GM12878 (cell line): ENCODE measurements around the gene NCL. TPM values are rescaled to one million over a fixed set of nuclear protein-coding genes. Genes with fewer than 3 reads are reported as not detected.
"Not testable (repeated sequence)": the region's sequence is repeated elsewhere in the genome, so short reads cannot be mapped to it uniquely, and the experiment has no call there.

ENCODE experiments used
- ATAC-seq: fragments of 200-7000 bp; cut with Tn5 transposase; 3 replicates; pipeline ENCODE4 v1.9.1; 2020; ENCODE audit warnings: mild to moderate bottlenecking, moderate library complexity
- BruUV-seq: library from RNA; stranded (reverse); fragments of 400-500 nt; replicated peaks from 2 replicates; lab custom pipeline; 2021; lab: Mats Ljungman, UMichigan
- CTCF ChIA-PET: fragments of 300-600 bp; sonication (Branson Sonifier 250); formaldehyde crosslinking; extraction: SDS; loops from one replicate; lab custom pipeline; 2021; ENCODE audit warnings: inconsistent platforms; lab: Yijun Ruan, JAX
- POLR2A ChIA-PET: fragments of 350-600 bp; formaldehyde crosslinking; extraction: SDS; loops from one replicate; lab custom pipeline; 2021; ENCODE audit warnings: inconsistent platforms; lab: Charles Lee
- RAD21 ChIA-PET: fragments of 300-600 bp; sonication (Branson Sonifier 250); formaldehyde crosslinking; loops from one replicate; lab custom pipeline; 2023; ENCODE audit warnings: antibody characterized with exemption; ENCODE audit not compliant: unreplicated experiment; lab: Charles Lee
- SMC1A ChIA-PET: fragments of 300-600 bp; sonication (Branson Sonifier 250); formaldehyde crosslinking; loops from one replicate; lab custom pipeline; 2023; ENCODE audit not compliant: unreplicated experiment, uncharacterized antibody; lab: Charles Lee
- DNase-seq: peaks from one replicate; pipeline ENCODE4 v3.0.0-alpha.2; 2011; ENCODE audit warnings: low read depth, low spot score
- FAIRE-seq: peaks from 3 replicates; lab custom pipeline; 2011; peaks lifted over from hg19 to GRCh38; lab: Jason Lieb, UNC
- H2AFZ ChIP-seq: 2 replicates; pipeline ENCODE4 v1.6.0; 2011; ENCODE audit warnings: low read depth, low read length, control low read depth; ENCODE audit not compliant: control insufficient read depth
- H3K27ac ChIP-seq: 2 replicates; pipeline ENCODE4 v1.5.1; 2011; ENCODE audit warnings: control low read depth; ENCODE audit not compliant: control insufficient read depth, insufficient read depth
- H3K27me3 ChIP-seq, 2 experiments: replicated peaks in 1 of 2; 2 replicates each; pipeline versions ENCODE4 v1.6.0 to v1.6.1; 2011; ENCODE audit warnings: low read length in 1 of 2; ENCODE audit not compliant: control insufficient read depth in 2 of 2, insufficient read depth in 2 of 2
- H3K36me3 ChIP-seq, 2 experiments: 2 replicates each; pipeline ENCODE4 v1.5.1; 2011; ENCODE audit warnings: low read length in 1 of 2; ENCODE audit not compliant: control insufficient read depth in 2 of 2, insufficient read depth in 2 of 2
- H3K4me1 ChIP-seq: 2 replicates; pipeline ENCODE4 v1.6.1; 2011; ENCODE audit warnings: mild to moderate bottlenecking, low read length, moderate library complexity, mixed read lengths; ENCODE audit not compliant: control insufficient read depth, insufficient read depth
- H3K4me2 ChIP-seq: 2 replicates; pipeline ENCODE4 v1.6.0; 2011; ENCODE audit warnings: control low read depth; ENCODE audit not compliant: control insufficient read depth, insufficient read depth
- H3K4me3 ChIP-seq: fragments of 200-600 bp; sonication (generic); 2 replicates; pipeline ENCODE4 v1.5.1; 2016
- H3K79me2 ChIP-seq: 2 replicates; pipeline ENCODE4 v1.6.0; 2011; ENCODE audit warnings: low read length; ENCODE audit not compliant: control insufficient read depth, insufficient read depth
- H3K9ac ChIP-seq: 2 replicates; pipeline ENCODE4 v1.8.0; 2011; ENCODE audit warnings: low read length, control low read depth, mixed read lengths; ENCODE audit not compliant: control insufficient read depth, insufficient read depth
- H3K9me3 ChIP-seq: replicated peaks from 3 replicates; pipeline ENCODE4 v1.5.1; 2011; ENCODE audit warnings: mild to moderate bottlenecking, low read length; ENCODE audit not compliant: control insufficient read depth, insufficient read depth
- H4K20me1 ChIP-seq: 2 replicates; pipeline ENCODE4 v1.6.0; 2011; ENCODE audit not compliant: control insufficient read depth, insufficient read depth
- CHD2 ChIP-seq: IDR thresholded peaks from 2 replicates; pipeline ENCODE4 v1.6.1; 2011; ENCODE audit warnings: low read depth, low read length, improper control_type of control experiment, borderline replicate concordance
- GATAD2B ChIP-seq: fragments of 450-650 bp; conservative IDR thresholded peaks from 2 replicates; pipeline ENCODE4 v1.6.1; 2017; ENCODE audit warnings: low read depth, mild to moderate bottlenecking, moderate library complexity
- KAT2A ChIP-seq: conservative IDR thresholded peaks from 2 replicates; pipeline ENCODE4 v1.6.1; 2011; ENCODE audit warnings: low read depth, low read length; ENCODE audit not compliant: control insufficient read depth
- MLLT1 ChIP-seq: fragments of 450-650 bp; IDR thresholded peaks from 2 replicates; pipeline ENCODE4 v1.6.1; 2016; ENCODE audit warnings: mild to moderate bottlenecking
- NFYA ChIP-seq: IDR thresholded peaks from 2 replicates; pipeline ENCODE4 v1.6.1; 2011; ENCODE audit warnings: low read depth, mild to moderate bottlenecking, low read length, improper control_type of control experiment, borderline replicate concordance
- RAD21 ChIP-seq: IDR thresholded peaks from 2 replicates; pipeline ENCODE4 v1.6.1; 2011; ENCODE audit warnings: mild to moderate bottlenecking, low read depth, low read length, moderate library complexity; ENCODE audit not compliant: insufficient read depth
- SREBF2 ChIP-seq: IDR thresholded peaks from 2 replicates; pipeline ENCODE4 v1.6.1; 2012; ENCODE audit warnings: mild to moderate bottlenecking, low read length
- ZNF24 ChIP-seq: fragments of 450-650 bp; IDR thresholded peaks from 2 replicates; pipeline ENCODE4 v1.6.1; 2017; ENCODE audit warnings: antibody characterized with exemption, mild to moderate bottlenecking
- ZNF384 ChIP-seq: IDR thresholded peaks from 2 replicates; pipeline ENCODE4 v1.6.1; 2012; ENCODE audit warnings: low read depth, mild to moderate bottlenecking, low read length, improper control_type of control experiment, borderline replicate concordance
- WGBS: methylation state at CpG from one replicate; pipeline ENCODE4 v1.1.6; 2016; ENCODE audit warnings: low lambda C conversion rate; ENCODE audit not compliant: insufficient replicate concordance, insufficient coverage; ENCODE audit errors: missing lambda C conversion rate; 5-methylcytosine and 5-hydroxymethylcytosine counted together
- in situ Hi-C: fragments of 300-500 bp; cut with MboI; formaldehyde crosslinking; loops from 9 replicates; pipeline ENCODE4 v1.14.3; 2018; ENCODE audit warnings: mixed read lengths
- intact Hi-C: fragments of 100-400 bp; cut with micrococcal nuclease; formaldehyde crosslinking; loops from one replicate; pipeline ENCODE4 v1.14.2; 2022; ENCODE audit not compliant: unreplicated experiment
- polyA plus RNA-seq, 11 experiments: library from polyadenylated mRNA; depleted of rRNA in 4 of 11; unstranded in 6 of 11; stranded (reverse) in 5 of 11; fragments of >200 nt; fragmentation: Nextera tagmentation in 4 of 11; fragmentation: Illumina TruSeq in 1 of 11; extraction: Ambion mirVana in 4 of 11; extraction: Trizol in 1 of 11; gene quantifications; 1 replicate in 1 of 11; 2 replicates in 10 of 11; pipeline versions ENCODE4 v1.2.1 to v1.2.3, GENCODE V29; 2011 to 2016; ENCODE audit warnings: inconsistent platforms in 2 of 11, missing spikeins in 2 of 11, low read depth in 1 of 11
- total RNA-seq, 4 experiments: library from RNA; depleted of rRNA in 3 of 4; stranded (reverse); fragments of >200 nt in 3 of 4; fragmentation: Illumina TruSeq in 1 of 4; extraction: Trizol in 1 of 4; gene quantifications; 2 replicates each; pipeline versions ENCODE4 v1.2.1 to v1.2.3, GENCODE V29; 2013 to 2021
- TF ChIP-seq, protein P1 (sequence below): fragments of 150-350 bp; IDR thresholded peaks from 2 replicates; pipeline ENCODE4 v1.6.1; 2014; ENCODE audit warnings: mild to moderate bottlenecking, low read depth, low read length
- TF ChIP-seq, protein P2 (sequence below): IDR thresholded peaks from 2 replicates; pipeline ENCODE4 v1.6.1; 2012; ENCODE audit warnings: low read depth, low read length, improper control_type of control experiment
- TF ChIP-seq, protein P3 (sequence below): fragments of 450-650 bp; IDR thresholded peaks from 2 replicates; pipeline ENCODE4 v1.6.1; 2017; ENCODE audit warnings: low read depth, mild to moderate bottlenecking, moderate library complexity

Gene NCL
- total and polyA plus RNA-seq, 10 of the 15 experiments (the other 5 are each of a cell fraction or from before 2014, with no cell fraction given): 123 to 1,207 (median 529) TPM

- CTCF ChIA-PET: no interaction called here
- SMC1A ChIA-PET: interaction anchor here (0.6 kb wide), 1 partner anchor 26 kb away, joined by 3 read pairs; no protein-coding TSS in a partner anchor
- in situ Hi-C loops: no loop called here
These were observed 32.7 kb downstream of the NCL start for GRCh38 chr2:231431606-231432005.

GRCh38 chr2:231430437-231430836 lies 33.8 kb downstream of the NCL start:
- H3K79me2 ChIP-seq, H3K9me3 ChIP-seq, H3K27ac ChIP-seq, H3K36me3 ChIP-seq, H3K27me3 ChIP-seq, POLR2A ChIA-PET, CTCF ChIA-PET, H2AFZ ChIP-seq, BruUV-seq, ATAC-seq, H3K4me3 ChIP-seq, H4K20me1 ChIP-seq, H3K4me1 ChIP-seq, H3K4me2 ChIP-seq, H3K9ac ChIP-seq, intact Hi-C loops, FAIRE-seq, DNase-seq, RAD21 ChIA-PET, in situ Hi-C loops: not testable (repeated sequence)
- SMC1A ChIA-PET: interaction anchor here (1.6 kb wide), 1 partner anchor 30 kb away, joined by 4 read pairs; no protein-coding TSS in a partner anchor
- WGBS: 75% methylated on average over 4 of the region's 4 CpGs

More at GRCh38 chr2:231431606-231432005, 32.7 kb downstream of the NCL start:
- BruUV-seq: no TSS peak
- H3K27me3 ChIP-seq: no peaks in the 10 kb centered on the region
- H3K4me1 ChIP-seq: peaks cover 7% of the 10 kb centered on the region
- no peak overlapping the region for H3K27ac ChIP-seq
- ATAC-seq (no peak), FAIRE-seq (no peak), DNase-seq (no peak)
- TF ChIP-seq, protein P1, sequence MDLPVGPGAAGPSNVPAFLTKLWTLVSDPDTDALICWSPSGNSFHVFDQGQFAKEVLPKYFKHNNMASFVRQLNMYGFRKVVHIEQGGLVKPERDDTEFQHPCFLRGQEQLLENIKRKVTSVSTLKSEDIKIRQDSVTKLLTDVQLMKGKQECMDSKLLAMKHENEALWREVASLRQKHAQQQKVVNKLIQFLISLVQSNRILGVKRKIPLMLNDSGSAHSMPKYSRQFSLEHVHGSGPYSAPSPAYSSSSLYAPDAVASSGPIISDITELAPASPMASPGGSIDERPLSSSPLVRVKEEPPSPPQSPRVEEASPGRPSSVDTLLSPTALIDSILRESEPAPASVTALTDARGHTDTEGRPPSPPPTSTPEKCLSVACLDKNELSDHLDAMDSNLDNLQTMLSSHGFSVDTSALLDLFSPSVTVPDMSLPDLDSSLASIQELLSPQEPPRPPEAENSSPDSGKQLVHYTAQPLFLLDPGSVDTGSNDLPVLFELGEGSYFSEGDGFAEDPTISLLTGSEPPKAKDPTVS: no peak
- TF ChIP-seq CHD2 (no peak), MLLT1 (no peak), NFYA (no peak), SREBF2 (no peak), ZNF24 (no peak), ZNF384 (no peak), KAT2A (no peak), GATAD2B (no peak), RAD21 (no peak)
- TF ChIP-seq, protein P2, sequence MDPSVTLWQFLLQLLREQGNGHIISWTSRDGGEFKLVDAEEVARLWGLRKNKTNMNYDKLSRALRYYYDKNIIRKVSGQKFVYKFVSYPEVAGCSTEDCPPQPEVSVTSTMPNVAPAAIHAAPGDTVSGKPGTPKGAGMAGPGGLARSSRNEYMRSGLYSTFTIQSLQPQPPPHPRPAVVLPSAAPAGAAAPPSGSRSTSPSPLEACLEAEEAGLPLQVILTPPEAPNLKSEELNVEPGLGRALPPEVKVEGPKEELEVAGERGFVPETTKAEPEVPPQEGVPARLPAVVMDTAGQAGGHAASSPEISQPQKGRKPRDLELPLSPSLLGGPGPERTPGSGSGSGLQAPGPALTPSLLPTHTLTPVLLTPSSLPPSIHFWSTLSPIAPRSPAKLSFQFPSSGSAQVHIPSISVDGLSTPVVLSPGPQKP: no peak
- TF ChIP-seq, protein P3, sequence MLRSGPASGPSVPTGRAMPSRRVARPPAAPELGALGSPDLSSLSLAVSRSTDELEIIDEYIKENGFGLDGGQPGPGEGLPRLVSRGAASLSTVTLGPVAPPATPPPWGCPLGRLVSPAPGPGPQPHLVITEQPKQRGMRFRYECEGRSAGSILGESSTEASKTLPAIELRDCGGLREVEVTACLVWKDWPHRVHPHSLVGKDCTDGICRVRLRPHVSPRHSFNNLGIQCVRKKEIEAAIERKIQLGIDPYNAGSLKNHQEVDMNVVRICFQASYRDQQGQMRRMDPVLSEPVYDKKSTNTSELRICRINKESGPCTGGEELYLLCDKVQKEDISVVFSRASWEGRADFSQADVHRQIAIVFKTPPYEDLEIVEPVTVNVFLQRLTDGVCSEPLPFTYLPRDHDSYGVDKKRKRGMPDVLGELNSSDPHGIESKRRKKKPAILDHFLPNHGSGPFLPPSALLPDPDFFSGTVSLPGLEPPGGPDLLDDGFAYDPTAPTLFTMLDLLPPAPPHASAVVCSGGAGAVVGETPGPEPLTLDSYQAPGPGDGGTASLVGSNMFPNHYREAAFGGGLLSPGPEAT: no peak
- WGBS: 46% methylated on average over 4 of the region's 4 CpGs
- H3K79me2 ChIP-seq: no peaks in the 10 kb centered on the region
- H3K4me3 ChIP-seq: no peak overlapping the region
- ChIA-PET RAD21 (no interaction called here), POLR2A (no interaction called here)
- H3K9ac ChIP-seq: no peak overlapping the region
- intact Hi-C loops: no loop called here
- no peak overlapping the region for H3K4me2 ChIP-seq
- peaks cover 6% of the 10 kb centered on the region; the same call in 2 of the 3 replicates for H3K9me3 ChIP-seq
- H2AFZ ChIP-seq: no peak overlapping the region
- no peaks in the 10 kb centered on the region for H3K36me3 ChIP-seq
- no peaks in the 10 kb centered on the region for H4K20me1 ChIP-seq
